OCI-LY1 (cell line): ENCODE measurements around the gene OR2AG1.

ENCODE experiments used
- H2AFZ ChIP-seq: fragments of 200-600 bp; sonication (generic), shearing (Covaris generic); 2 replicates; pipeline ENCODE4 v1.6.0; 2014; ENCODE audit warnings: antibody characterized with exemption, mild to moderate bottlenecking, low read length
- H3F3A ChIP-seq: fragments of 200-600 bp; sonication (generic), shearing (Covaris generic); 2 replicates; pipeline ENCODE4 v1.6.0; 2014; ENCODE audit warnings: mild to moderate bottlenecking, antibody characterized with exemption, low read length, moderate library complexity; ENCODE audit not compliant: insufficient read depth
- H3K27ac ChIP-seq: fragments of 200-600 bp; sonication (generic); 2 replicates; pipeline ENCODE4 v1.5.1; 2014; ENCODE audit warnings: low read length, mixed run types, mild to moderate bottlenecking, low read depth; ENCODE audit not compliant: poor library complexity, severe bottlenecking
- H3K27me3 ChIP-seq: fragments of 200-600 bp; sonication (generic); 2 replicates; pipeline ENCODE4 v1.6.0; 2014; ENCODE audit warnings: antibody characterized with exemption, mild to moderate bottlenecking, low read length, moderate library complexity; ENCODE audit not compliant: insufficient read depth
- H3K36me3 ChIP-seq: fragments of 200-600 bp; sonication (generic); 2 replicates; pipeline ENCODE4 v1.6.1; 2014; ENCODE audit warnings: mild to moderate bottlenecking, antibody characterized with exemption, low read length, moderate library complexity, mixed read lengths; ENCODE audit not compliant: insufficient read depth
- H3K4me1 ChIP-seq: fragments of 200-600 bp; sonication (generic); 2 replicates; pipeline ENCODE4 v1.5.1; 2014; ENCODE audit warnings: mild to moderate bottlenecking, low read length, moderate library complexity; ENCODE audit not compliant: insufficient read depth, severe bottlenecking
- H3K4me2 ChIP-seq: fragments of 200-600 bp; sonication (generic), shearing (Covaris generic); 2 replicates; pipeline ENCODE4 v1.6.1; 2014; ENCODE audit warnings: low read length
- H3K4me3 ChIP-seq: fragments of 200-600 bp; sonication (generic); 2 replicates; pipeline ENCODE4 v1.5.1; 2014; ENCODE audit warnings: low read length, low read depth, mild to moderate bottlenecking, mixed read lengths; ENCODE audit not compliant: poor library complexity, severe bottlenecking
- H3K79me2 ChIP-seq: fragments of 200-600 bp; shearing (Covaris generic); 2 replicates; pipeline ENCODE4 v1.6.1; 2016; ENCODE audit warnings: mixed run types, low read length, mixed read lengths; ENCODE audit not compliant: insufficient read depth
- H3K9ac ChIP-seq: fragments of 200-600 bp; sonication (generic), shearing (Covaris generic); 2 replicates; pipeline ENCODE4 v1.6.1; 2014; ENCODE audit warnings: mild to moderate bottlenecking, low read length, mixed read lengths
- H3K9me2 ChIP-seq: fragments of 200-600 bp; sonication (generic), shearing (Covaris generic); 2 replicates; pipeline ENCODE4 v1.6.1; 2014; ENCODE audit warnings: low read depth, mild to moderate bottlenecking, low read length, mixed read lengths
- H3K9me3 ChIP-seq: fragments of 200-600 bp; shearing (Covaris generic); 2 replicates; pipeline ENCODE4 v1.6.1; 2014; ENCODE audit warnings: low read length, mixed read lengths
- H4K20me1 ChIP-seq: fragments of 200-600 bp; sonication (generic), shearing (Covaris generic); 2 replicates; pipeline ENCODE4 v1.6.0; 2016; ENCODE audit warnings: mild to moderate bottlenecking, low read length; ENCODE audit not compliant: insufficient read depth
- CTCF ChIP-seq: fragments of 200-600 bp; sonication (generic), shearing (Covaris generic); IDR thresholded peaks from 2 replicates; pipeline ENCODE4 v1.5.1; 2017; ENCODE audit warnings: mild to moderate bottlenecking, antibody characterized with exemption, low read length, moderate library complexity, mixed read lengths
- EZH2 ChIP-seq: fragments of 200-600 bp; sonication (generic), shearing (Covaris generic); IDR thresholded peaks from 2 replicates; pipeline ENCODE4 v1.8.0; 2017; ENCODE audit warnings: borderline replicate concordance, mixed run types, mild to moderate bottlenecking, antibody characterized with exemption, low read length, moderate library complexity, mixed read lengths

OR2AG1 gene

GRCh38 chr11:6818967-6819366, 36.1 kb downstream of the OR2AG1 start:
- TF ChIP-seq CTCF (no peak), EZH2 (no peak)
- H3K36me3 ChIP-seq: no peaks in the 10 kb centered on the region
- H3K9me3 ChIP-seq: 0 out of 2 replicates have a peak, but pooled peaks cover 4% of the 10 kb centered on the region
- no peaks in the 10 kb centered on the region for H3F3A ChIP-seq
- no peak overlapping the region for H3K4me3 ChIP-seq
- H2AFZ ChIP-seq: no peak overlapping the region
- H3K79me2 ChIP-seq: no peaks in the 10 kb centered on the region
- no peaks in the 10 kb centered on the region for H3K4me1 ChIP-seq
- H3K9ac ChIP-seq: no peak overlapping the region
- no peak overlapping the region for H3K27ac ChIP-seq
- H4K20me1 ChIP-seq: no peaks in the 10 kb centered on the region
- no peaks in the 10 kb centered on the region for H3K9me2 ChIP-seq
- H3K27me3 ChIP-seq: no peaks in the 10 kb centered on the region
- H3K4me2 ChIP-seq: no peak overlapping the region

DNA sequence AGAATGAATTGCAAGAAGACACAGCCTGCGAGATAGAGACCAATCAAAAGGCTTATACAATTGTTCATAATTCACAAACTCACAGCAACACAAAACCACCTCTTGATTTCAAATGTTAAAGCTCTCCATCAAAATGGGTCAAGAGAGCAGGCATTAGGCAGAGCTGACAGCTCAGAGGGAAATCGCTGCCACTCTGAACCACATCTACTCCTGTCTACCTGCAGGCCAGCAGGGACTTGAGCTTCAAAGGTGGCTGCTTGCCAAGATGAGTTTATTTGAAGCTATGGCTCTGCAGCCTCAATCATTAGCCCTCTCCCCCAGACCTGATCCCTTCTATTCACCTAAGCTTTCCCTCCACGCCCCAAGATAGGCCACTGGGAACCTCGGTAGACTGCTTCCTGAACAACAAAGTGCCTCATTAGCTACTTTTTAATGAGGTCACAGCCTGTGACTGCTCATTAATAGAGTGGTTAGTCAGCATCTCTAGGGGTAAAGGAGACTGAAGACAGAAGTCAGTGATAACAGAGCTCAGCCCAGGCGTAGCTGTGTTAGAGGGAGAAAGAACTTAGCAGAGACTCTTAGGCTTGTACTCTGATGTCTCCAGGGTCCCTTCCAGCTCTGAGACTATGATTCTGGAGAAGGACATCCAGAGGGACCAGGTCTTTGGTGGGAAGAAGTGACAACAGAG, 41.5 kb downstream of the OR2AG1 start:
- H3K9me2 ChIP-seq: no peaks in the 10 kb centered on the region
- no peak overlapping the region for H3K4me3 ChIP-seq
- no peak overlapping the region for H2AFZ ChIP-seq
- H3K4me2 ChIP-seq: no peak overlapping the region
- no peaks in the 10 kb centered on the region for H3K4me1 ChIP-seq
- no peaks in the 10 kb centered on the region for H4K20me1 ChIP-seq
- TF ChIP-seq CTCF: no peak
- H3K9ac ChIP-seq: no peak overlapping the region
- H3K9me3 ChIP-seq: 0 out of 2 replicates have a peak, but pooled peaks cover 4% of the 10 kb centered on the region
- H3K79me2 ChIP-seq: no peaks in the 10 kb centered on the region
- H3F3A ChIP-seq: no peaks in the 10 kb centered on the region
- H3K27me3 ChIP-seq: no peaks in the 10 kb centered on the region
- H3K27ac ChIP-seq: no peak overlapping the region
- no peaks in the 10 kb centered on the region for H3K36me3 ChIP-seq

DNA sequence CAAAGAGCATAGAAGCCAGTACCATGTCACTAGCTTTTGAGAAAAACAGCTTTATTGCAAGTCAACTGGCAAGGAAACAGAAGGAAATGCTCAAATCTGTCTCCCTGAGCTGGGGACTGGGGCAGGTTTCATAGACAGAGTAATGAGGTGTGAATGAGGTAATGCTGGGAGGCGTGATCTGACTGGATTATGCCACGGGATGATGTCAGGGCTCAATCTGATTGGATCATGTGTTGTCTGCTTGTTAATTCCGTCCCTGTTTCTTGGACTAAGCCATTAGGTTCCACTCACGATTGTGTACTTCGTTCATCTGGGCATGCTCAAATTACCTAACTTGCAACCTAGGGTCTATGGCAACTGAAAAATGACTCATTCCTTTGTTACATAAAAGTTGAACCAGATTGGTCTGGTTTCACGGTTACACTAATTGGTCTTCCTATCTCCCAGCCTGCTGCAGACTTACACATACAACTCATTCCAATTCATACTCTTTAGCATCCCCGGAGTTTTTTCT, 42.5 kb downstream of the OR2AG1 start:
- no peak overlapping the region for H3K27ac ChIP-seq
- no peak overlapping the region for H3K9ac ChIP-seq
- H3K4me2 ChIP-seq: no peak overlapping the region
- no peaks in the 10 kb centered on the region for H4K20me1 ChIP-seq
- TF ChIP-seq CTCF (no peak), EZH2 (no peak)
- H3K79me2 ChIP-seq: no peaks in the 10 kb centered on the region
- 0 out of 2 replicates have a peak, but pooled peaks cover under 1% of the 10 kb centered on the region for H3K9me3 ChIP-seq
- no peak overlapping the region for H2AFZ ChIP-seq
- no peaks in the 10 kb centered on the region for H3K4me1 ChIP-seq
- H3K27me3 ChIP-seq: no peaks in the 10 kb centered on the region
- H3K9me2 ChIP-seq: no peaks in the 10 kb centered on the region
- no peak overlapping the region for H3K4me3 ChIP-seq
- H3F3A ChIP-seq: no peaks in the 10 kb centered on the region
- H3K36me3 ChIP-seq: no peaks in the 10 kb centered on the region
